ENCODE data around the gene FXYD3. TPM values are rescaled to one million over a fixed set of nuclear protein-coding genes. Genes with fewer than 3 reads are reported as not detected.

Gene FXYD3
- total and polyA plus RNA-seq, 4 donors = 0.32 to 0.45 TPM; not detected in 2

DNA sequence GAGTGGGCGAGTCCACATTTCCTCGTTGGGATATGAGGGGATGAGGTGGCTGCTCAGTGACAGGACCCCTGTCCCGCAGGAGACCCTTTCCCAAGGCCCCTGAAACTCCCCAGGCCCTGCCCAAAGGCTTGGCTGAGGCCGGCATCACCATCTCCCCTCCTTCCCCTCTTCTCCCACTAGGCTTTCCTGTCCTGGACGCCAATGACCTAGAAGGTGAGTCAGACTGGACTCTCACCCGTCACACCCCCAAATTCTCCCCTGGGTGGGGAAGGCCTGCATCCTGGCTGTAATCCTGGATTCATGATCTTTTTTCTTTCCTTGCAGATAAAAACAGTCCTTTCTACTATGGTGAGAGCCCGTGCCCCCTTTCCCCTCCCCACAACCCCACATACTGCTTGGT is 5.3 kb downstream of the FXYD3 start (continued):
- TF ChIP-seq, protein P1, sequence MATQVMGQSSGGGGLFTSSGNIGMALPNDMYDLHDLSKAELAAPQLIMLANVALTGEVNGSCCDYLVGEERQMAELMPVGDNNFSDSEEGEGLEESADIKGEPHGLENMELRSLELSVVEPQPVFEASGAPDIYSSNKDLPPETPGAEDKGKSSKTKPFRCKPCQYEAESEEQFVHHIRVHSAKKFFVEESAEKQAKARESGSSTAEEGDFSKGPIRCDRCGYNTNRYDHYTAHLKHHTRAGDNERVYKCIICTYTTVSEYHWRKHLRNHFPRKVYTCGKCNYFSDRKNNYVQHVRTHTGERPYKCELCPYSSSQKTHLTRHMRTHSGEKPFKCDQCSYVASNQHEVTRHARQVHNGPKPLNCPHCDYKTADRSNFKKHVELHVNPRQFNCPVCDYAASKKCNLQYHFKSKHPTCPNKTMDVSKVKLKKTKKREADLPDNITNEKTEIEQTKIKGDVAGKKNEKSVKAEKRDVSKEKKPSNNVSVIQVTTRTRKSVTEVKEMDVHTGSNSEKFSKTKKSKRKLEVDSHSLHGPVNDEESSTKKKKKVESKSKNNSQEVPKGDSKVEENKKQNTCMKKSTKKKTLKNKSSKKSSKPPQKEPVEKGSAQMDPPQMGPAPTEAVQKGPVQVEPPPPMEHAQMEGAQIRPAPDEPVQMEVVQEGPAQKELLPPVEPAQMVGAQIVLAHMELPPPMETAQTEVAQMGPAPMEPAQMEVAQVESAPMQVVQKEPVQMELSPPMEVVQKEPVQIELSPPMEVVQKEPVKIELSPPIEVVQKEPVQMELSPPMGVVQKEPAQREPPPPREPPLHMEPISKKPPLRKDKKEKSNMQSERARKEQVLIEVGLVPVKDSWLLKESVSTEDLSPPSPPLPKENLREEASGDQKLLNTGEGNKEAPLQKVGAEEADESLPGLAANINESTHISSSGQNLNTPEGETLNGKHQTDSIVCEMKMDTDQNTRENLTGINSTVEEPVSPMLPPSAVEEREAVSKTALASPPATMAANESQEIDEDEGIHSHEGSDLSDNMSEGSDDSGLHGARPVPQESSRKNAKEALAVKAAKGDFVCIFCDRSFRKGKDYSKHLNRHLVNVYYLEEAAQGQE (IDR thresholded peaks at IDR 0.05) = no peak

DNA sequence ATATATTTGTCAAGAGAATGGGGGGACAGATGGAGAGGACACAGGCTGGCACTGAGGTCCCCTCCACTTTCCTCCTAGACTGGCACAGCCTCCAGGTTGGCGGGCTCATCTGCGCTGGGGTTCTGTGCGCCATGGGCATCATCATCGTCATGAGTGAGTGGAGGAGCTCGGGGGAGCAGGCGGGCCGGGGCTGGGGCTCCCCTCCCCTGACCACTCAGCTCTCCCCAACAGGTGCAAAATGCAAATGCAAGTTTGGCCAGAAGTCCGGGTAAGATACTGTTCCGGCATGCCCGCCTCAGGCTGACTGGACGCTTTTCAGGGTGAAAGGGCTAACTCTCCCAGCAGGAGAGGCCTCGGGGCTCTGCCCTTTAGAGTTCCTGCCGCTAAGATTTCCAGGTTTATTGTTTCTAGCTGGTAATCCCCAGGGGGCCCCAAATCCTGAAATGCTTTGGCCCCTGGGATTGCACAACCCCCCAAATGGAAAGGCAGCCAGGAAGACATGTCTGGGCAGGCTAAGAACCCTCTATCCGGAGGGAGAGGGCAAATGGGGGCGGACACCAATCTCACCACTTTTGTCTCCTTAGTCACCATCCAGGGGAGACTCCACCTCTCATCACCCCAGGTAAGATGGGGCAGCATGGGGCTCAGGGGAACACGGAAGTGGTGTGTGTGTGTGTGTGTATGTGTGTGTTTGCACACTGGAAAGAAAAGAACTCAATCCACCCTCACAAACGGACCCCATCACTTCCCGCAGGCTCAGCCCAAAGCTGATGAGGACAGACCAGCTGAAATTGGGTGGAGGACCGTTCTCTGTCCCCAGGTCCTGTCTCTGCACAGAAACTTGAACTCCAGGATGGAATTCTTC is 7.3 kb downstream of the FXYD3 start:
- Histone ChIP-seq H3K4me3 (ENCODE audit: low read depth in 1 of 3, low read length in 3 of 3) (no peak overlapping the region), H3K36me3 (ENCODE audit: control insufficient read depth in 4 of 4, insufficient read depth in 3 of 4, low read depth in 1 of 4, low read length in 3 of 4) (no peaks in the 10 kb centered on the region), H3K27me3 (ENCODE audit: control insufficient read depth in 4 of 4, insufficient read depth in 4 of 4, low read length in 3 of 4) (no peaks in the 10 kb centered on the region), H3K27ac (ENCODE audit: low read depth in 1 of 2, low read length in 2 of 2) (no peak overlapping the region), H3K4me1 (ENCODE audit: control insufficient read depth in 4 of 4, insufficient read depth in 4 of 4, low read length in 3 of 4) (peaks cover 4 to 19% (median 15%) of the 10 kb centered on the region in 4 donors), H3K9me3 (ENCODE audit: control insufficient read depth in 4 of 4, low read length in 3 of 4) (no peaks in the 10 kb centered on the region), H3K9ac (ENCODE audit: low read depth in 1 of 2, low read length in 2 of 2) (no peak overlapping the region)
- TF ChIP-seq, protein P1 (IDR thresholded peaks at IDR 0.05) = no peak
- TF ChIP-seq, protein P2, sequence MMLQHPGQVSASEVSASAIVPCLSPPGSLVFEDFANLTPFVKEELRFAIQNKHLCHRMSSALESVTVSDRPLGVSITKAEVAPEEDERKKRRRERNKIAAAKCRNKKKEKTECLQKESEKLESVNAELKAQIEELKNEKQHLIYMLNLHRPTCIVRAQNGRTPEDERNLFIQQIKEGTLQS (IDR thresholded peaks at IDR 0.05) = no peak
- no peak for TF ChIP-seq EGR1 (IDR thresholded peaks at IDR 0.05; ENCODE audit: low read depth in 2 of 2)
- TF ChIP-seq SP1 (IDR thresholded peaks at IDR 0.05) = no peak
- no peak for TF ChIP-seq YY1 (IDR thresholded peaks at IDR 0.05)
- TF ChIP-seq FOXA2 (IDR thresholded peaks at IDR 0.05) = no peak
- no peak for TF ChIP-seq FOXA1 (IDR thresholded peaks at IDR 0.05)
- TF ChIP-seq HNF4A (conservative IDR thresholded peaks at IDR 0.05) = no peak
- no peak for TF ChIP-seq RAD21 (IDR thresholded peaks at IDR 0.05)
- TF ChIP-seq RXRA (IDR thresholded peaks at IDR 0.05) = no peak
- TF ChIP-seq JUND (IDR thresholded peaks at IDR 0.05) = no peak
- TF ChIP-seq, protein P3, sequence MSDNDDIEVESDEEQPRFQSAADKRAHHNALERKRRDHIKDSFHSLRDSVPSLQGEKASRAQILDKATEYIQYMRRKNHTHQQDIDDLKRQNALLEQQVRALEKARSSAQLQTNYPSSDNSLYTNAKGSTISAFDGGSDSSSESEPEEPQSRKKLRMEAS (IDR thresholded peaks at IDR 0.05) = no peak
- TF ChIP-seq TAF1 (conservative IDR thresholded peaks at IDR 0.05) = no peak
- no peak for TF ChIP-seq GABPA (IDR thresholded peaks at IDR 0.05 in 1 of 2, conservative IDR thresholded peaks at IDR 0.05 in 1 of 2)
- TF ChIP-seq, protein P4, sequence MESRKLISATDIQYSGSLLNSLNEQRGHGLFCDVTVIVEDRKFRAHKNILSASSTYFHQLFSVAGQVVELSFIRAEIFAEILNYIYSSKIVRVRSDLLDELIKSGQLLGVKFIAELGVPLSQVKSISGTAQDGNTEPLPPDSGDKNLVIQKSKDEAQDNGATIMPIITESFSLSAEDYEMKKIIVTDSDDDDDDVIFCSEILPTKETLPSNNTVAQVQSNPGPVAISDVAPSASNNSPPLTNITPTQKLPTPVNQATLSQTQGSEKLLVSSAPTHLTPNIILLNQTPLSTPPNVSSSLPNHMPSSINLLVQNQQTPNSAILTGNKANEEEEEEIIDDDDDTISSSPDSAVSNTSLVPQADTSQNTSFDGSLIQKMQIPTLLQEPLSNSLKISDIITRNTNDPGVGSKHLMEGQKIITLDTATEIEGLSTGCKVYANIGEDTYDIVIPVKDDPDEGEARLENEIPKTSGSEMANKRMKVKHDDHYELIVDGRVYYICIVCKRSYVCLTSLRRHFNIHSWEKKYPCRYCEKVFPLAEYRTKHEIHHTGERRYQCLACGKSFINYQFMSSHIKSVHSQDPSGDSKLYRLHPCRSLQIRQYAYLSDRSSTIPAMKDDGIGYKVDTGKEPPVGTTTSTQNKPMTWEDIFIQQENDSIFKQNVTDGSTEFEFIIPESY (IDR thresholded peaks at IDR 0.05) = no peak
- TF ChIP-seq, protein P5, sequence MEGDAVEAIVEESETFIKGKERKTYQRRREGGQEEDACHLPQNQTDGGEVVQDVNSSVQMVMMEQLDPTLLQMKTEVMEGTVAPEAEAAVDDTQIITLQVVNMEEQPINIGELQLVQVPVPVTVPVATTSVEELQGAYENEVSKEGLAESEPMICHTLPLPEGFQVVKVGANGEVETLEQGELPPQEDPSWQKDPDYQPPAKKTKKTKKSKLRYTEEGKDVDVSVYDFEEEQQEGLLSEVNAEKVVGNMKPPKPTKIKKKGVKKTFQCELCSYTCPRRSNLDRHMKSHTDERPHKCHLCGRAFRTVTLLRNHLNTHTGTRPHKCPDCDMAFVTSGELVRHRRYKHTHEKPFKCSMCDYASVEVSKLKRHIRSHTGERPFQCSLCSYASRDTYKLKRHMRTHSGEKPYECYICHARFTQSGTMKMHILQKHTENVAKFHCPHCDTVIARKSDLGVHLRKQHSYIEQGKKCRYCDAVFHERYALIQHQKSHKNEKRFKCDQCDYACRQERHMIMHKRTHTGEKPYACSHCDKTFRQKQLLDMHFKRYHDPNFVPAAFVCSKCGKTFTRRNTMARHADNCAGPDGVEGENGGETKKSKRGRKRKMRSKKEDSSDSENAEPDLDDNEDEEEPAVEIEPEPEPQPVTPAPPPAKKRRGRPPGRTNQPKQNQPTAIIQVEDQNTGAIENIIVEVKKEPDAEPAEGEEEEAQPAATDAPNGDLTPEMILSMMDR (IDR thresholded peaks at IDR 0.05; ENCODE audit: low read depth, low read length, missing input control) = no peak
- TF ChIP-seq HNF4G (IDR thresholded peaks at IDR 0.05) = no peak
- WGBS = 92% methylated on average over 19 of the region's 19 CpGs
- no peak for DNase-seq (ENCODE audit: low spot score)

Data from liver (tissue), 9 donors.